T-helper 22 cell (primary cell): ENCODE results near the gene DMC1.
A peak's percentile ranks its signal among the peaks of the same experiment; 100 is the strongest.
"Not testable (repeated sequence)": the region's sequence is repeated elsewhere in the genome, so short reads cannot be mapped to it uniquely, and the experiment has no call there.

Source experiments
- DNase-seq: peaks from one replicate; pipeline ENCODE4 v3.0.0-alpha.2; 2020; ENCODE audit warnings: low read depth

DMC1 gene

GRCh38 chr22:38569972-38570778 is at the start of gene DMC1:
TSS of gene DMC1 (minus strand) at chr22:38570183. CDS start at chr22:38568256, 1,927 bp downstream.
- peak; percentile 97 for DNase-seq

GRCh38 chr22:38618682-38619081 is 48.7 kb upstream of the DMC1 start:
- DNase-seq, result no peak

- no peak for DNase-seq
Measured at GRCh38 chr22:38618258-38618657, 48.3 kb upstream of the DMC1 start.

GRCh38 chr22:38615064-38615405 is 45.1 kb upstream of the DMC1 start:
- not testable (repeated sequence) for DNase-seq

- no peak for DNase-seq
Measured at GRCh38 chr22:38614332-38615063, 44.5 kb upstream of the DMC1 start.

GRCh38 chr22:38613588-38613987 is 43.6 kb upstream of the DMC1 start:
- DNase-seq, result no peak

- no peak for DNase-seq
Measured at GRCh38 chr22:38612217-38613006, 42.4 kb upstream of the DMC1 start.

- DNase-seq, result no peak
Measured at GRCh38 chr22:38611559-38611958, 41.6 kb upstream of the DMC1 start.

GRCh38 chr22:38610234-38610633 is 40.3 kb upstream of the DMC1 start:
- DNase-seq, result no peak

GRCh38 chr22:38608992-38609750 is 39.2 kb upstream of the DMC1 start:
- no peak for DNase-seq

GRCh38 chr22:38607680-38608079 is 37.7 kb upstream of the DMC1 start:
- no peak for DNase-seq

- DNase-seq, result no peak
Measured at GRCh38 chr22:38602166-38602565, 32.2 kb upstream of the DMC1 start.

GRCh38 chr22:38601221-38601764 is 31.3 kb upstream of the DMC1 start:
- DNase-seq, result no peak

GRCh38 chr22:38599466-38599865 is 29.5 kb upstream of the DMC1 start:
- no peak for DNase-seq

GRCh38 chr22:38582923-38583322 is 12.9 kb upstream of the DMC1 start:
- DNase-seq, result not testable (repeated sequence)

GRCh38 chr22:38578505-38578904 is 8.5 kb upstream of the DMC1 start:
- no peak for DNase-seq

GRCh38 chr22:38572065-38572464 is 2.1 kb upstream of the DMC1 start:
- DNase-seq, result no peak

GRCh38 chr22:38570779-38571364 is 889 bp upstream of the DMC1 start:
- no peak for DNase-seq

- no peak for DNase-seq
Measured at GRCh38 chr22:38569181-38569971, 607 bp downstream of the DMC1 start.

- no peak for DNase-seq
Measured at GRCh38 chr22:38567531-38568285, 2.3 kb downstream of the DMC1 start.
